ENCODE measurements around the gene ARL5A. TPM values are rescaled to one million over a fixed set of nuclear protein-coding genes. Genes with fewer than 3 reads are reported as not detected.

Gene ARL5A
- polyA plus RNA-seq, 3 donors, result 21.3 to 85.8 (median 74.5) TPM

GRCh38 chr2:151780938-151781337 is 47.3 kb downstream of the ARL5A start:
- Histone ChIP-seq H3K36me3 (replicated peaks in 1 of 2; ENCODE audit: control insufficient read depth in 1 of 2, insufficient read depth in 2 of 2, low read length in 2 of 2) (peaks cover 42 to 85% of the 10 kb centered on the region in 2 donors), H3K4me3 (replicated peaks in 1 of 3; ENCODE audit: low read depth in 2 of 3, low read length in 3 of 3) (no peak overlapping the region), H3K79me2 (ENCODE audit: insufficient read depth, low read length) (no peaks in the 10 kb centered on the region), H3K27me3 (ENCODE audit: control insufficient read depth in 2 of 2, insufficient read depth in 2 of 2, low read length in 2 of 2) (no peaks in the 10 kb centered on the region), H3K9ac (ENCODE audit: insufficient read depth, low read length, poor library complexity, severe bottlenecking) (no peak overlapping the region), H2AFZ (ENCODE audit: insufficient read depth, low read depth, low read length, poor library complexity, severe bottlenecking) (no peak overlapping the region), H3K9me3 (replicated peaks in 1 of 2; ENCODE audit: control insufficient read depth in 1 of 2, insufficient read depth in 1 of 2, low read length in 2 of 2) (no peaks in the 10 kb centered on the region), H4K20me1 (ENCODE audit: insufficient read depth, low read length) (no peaks in the 10 kb centered on the region), H3K4me2 (replicated peaks; ENCODE audit: extremely low read depth, low read length, poor library complexity, severe bottlenecking) (no peak overlapping the region), H3K27ac (ENCODE audit: low read depth in 1 of 2, low read length in 2 of 2) (no peak overlapping the region), H3K4me1 (ENCODE audit: control insufficient read depth in 1 of 2, insufficient read depth in 2 of 2, low read length in 2 of 2) (no peaks in the 10 kb centered on the region)
- DNase-seq, result no peak
- no peaks in the 10 kb centered on the region for H3K4me1 Mint-ChIP-seq
- no peak overlapping the region for H3K4me3 Mint-ChIP-seq
- H3K9me3 Mint-ChIP-seq, result peaks cover 0 to 9% (median 2%) of the 10 kb centered on the region in 7 donors
- intact Hi-C loops (cut with micrococcal nuclease), result no loop called here
- no peak for TF ChIP-seq CTCF (IDR thresholded peaks at IDR 0.05)
- no peaks in the 10 kb centered on the region for H3K27me3 Mint-ChIP-seq (ENCODE audit: low read depth in 3 of 3)
- peak overlapping the region in 1 of 7 donors; percentile 59 for H3K27ac Mint-ChIP-seq
- H3K36me3 Mint-ChIP-seq, result peaks cover 66 to 82% of the 10 kb centered on the region in 2 donors

- H3K4me3 Mint-ChIP-seq, result no peak overlapping the region
- H3K36me3 Mint-ChIP-seq, result peaks cover 60 to 76% of the 10 kb centered on the region in 2 donors
These were observed 50.3 kb downstream of the ARL5A start for GRCh38 chr2:151777935-151778334.

More at GRCh38 chr2:151777935-151778334, 50.3 kb downstream of the ARL5A start:
- Histone ChIP-seq H3K4me1 (ENCODE audit: control insufficient read depth in 1 of 2, insufficient read depth in 2 of 2, low read length in 2 of 2) (no peaks in the 10 kb centered on the region), H3K79me2 (ENCODE audit: insufficient read depth, low read length) (no peaks in the 10 kb centered on the region), H4K20me1 (ENCODE audit: insufficient read depth, low read length) (no peaks in the 10 kb centered on the region), H3K9me3 (replicated peaks in 1 of 2; ENCODE audit: control insufficient read depth in 1 of 2, insufficient read depth in 1 of 2, low read length in 2 of 2) (no peaks in the 10 kb centered on the region), H3K27ac (ENCODE audit: low read depth in 1 of 2, low read length in 2 of 2) (no peak overlapping the region), H3K4me3 (replicated peaks in 1 of 3; ENCODE audit: low read depth in 2 of 3, low read length in 3 of 3) (no peak overlapping the region), H2AFZ (ENCODE audit: insufficient read depth, low read depth, low read length, poor library complexity, severe bottlenecking) (no peak overlapping the region), H3K9ac (ENCODE audit: insufficient read depth, low read length, poor library complexity, severe bottlenecking) (no peak overlapping the region), H3K27me3 (ENCODE audit: control insufficient read depth in 2 of 2, insufficient read depth in 2 of 2, low read length in 2 of 2) (no peaks in the 10 kb centered on the region), H3K36me3 (replicated peaks in 1 of 2; ENCODE audit: control insufficient read depth in 1 of 2, insufficient read depth in 2 of 2, low read length in 2 of 2) (peaks cover 25 to 76% of the 10 kb centered on the region in 2 donors), H3K4me2 (replicated peaks; ENCODE audit: extremely low read depth, low read length, poor library complexity, severe bottlenecking) (no peak overlapping the region)
- no peak overlapping the region for H3K27ac Mint-ChIP-seq
- no peak for DNase-seq
- no peaks in the 10 kb centered on the region for H3K27me3 Mint-ChIP-seq (ENCODE audit: low read depth in 3 of 3)
- peaks cover 0 to 7% (median 2%) of the 10 kb centered on the region in 7 donors for H3K9me3 Mint-ChIP-seq
- TF ChIP-seq CTCF (IDR thresholded peaks at IDR 0.05), result no peak
- 100% methylated on average over 1 of the region's 2 CpGs for WGBS (ENCODE audit: insufficient coverage)
- intact Hi-C loops (cut with micrococcal nuclease), result no loop called here
- H3K4me1 Mint-ChIP-seq, result no peaks in the 10 kb centered on the region

Measured in CD14-positive monocyte (primary cell).